ENCODE measurements around the gene CD200R1.

DNA sequence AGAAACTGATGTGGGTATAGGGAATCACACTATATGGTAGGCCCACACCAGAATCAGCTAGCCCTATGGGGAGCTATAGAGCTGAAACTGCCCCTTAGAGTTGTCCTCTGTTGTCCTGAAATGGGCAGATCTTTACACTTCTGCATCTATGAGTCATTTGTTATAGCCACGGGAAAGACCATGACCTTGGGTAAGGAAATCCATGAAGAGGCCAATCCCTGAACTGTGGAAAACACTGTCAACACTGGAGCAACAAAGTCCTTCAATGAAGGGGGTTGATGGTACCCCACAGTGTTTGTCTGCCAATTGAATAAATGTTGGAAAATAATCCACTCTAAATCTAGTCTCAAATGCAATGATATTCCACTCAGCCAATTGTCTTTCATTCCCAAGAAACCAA, 5.2 kb upstream of the CD200R1 start:
- TF ChIP-seq, protein P1, sequence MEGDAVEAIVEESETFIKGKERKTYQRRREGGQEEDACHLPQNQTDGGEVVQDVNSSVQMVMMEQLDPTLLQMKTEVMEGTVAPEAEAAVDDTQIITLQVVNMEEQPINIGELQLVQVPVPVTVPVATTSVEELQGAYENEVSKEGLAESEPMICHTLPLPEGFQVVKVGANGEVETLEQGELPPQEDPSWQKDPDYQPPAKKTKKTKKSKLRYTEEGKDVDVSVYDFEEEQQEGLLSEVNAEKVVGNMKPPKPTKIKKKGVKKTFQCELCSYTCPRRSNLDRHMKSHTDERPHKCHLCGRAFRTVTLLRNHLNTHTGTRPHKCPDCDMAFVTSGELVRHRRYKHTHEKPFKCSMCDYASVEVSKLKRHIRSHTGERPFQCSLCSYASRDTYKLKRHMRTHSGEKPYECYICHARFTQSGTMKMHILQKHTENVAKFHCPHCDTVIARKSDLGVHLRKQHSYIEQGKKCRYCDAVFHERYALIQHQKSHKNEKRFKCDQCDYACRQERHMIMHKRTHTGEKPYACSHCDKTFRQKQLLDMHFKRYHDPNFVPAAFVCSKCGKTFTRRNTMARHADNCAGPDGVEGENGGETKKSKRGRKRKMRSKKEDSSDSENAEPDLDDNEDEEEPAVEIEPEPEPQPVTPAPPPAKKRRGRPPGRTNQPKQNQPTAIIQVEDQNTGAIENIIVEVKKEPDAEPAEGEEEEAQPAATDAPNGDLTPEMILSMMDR (conservative IDR thresholded peaks at IDR 0.05 in 1 of 2, IDR thresholded peaks at IDR 0.05 in 1 of 2; ENCODE audit: low read depth in 1 of 2, low read length in 2 of 2) = no peak
- no peak for TF ChIP-seq EZH2 (IDR thresholded peaks at IDR 0.05; ENCODE audit: low read length, missing control alignments)
